HG03139 (cell line): ENCODE data around the gene SAP130.
"Not testable (repeated sequence)": the region's sequence is repeated elsewhere in the genome, so short reads cannot be mapped to it uniquely, and the experiment has no call there.

Source experiments
- ATAC-seq: cut with Tn5 transposase; IDR thresholded peaks from one replicate; pipeline ENCODE4 v1.9.1; 2021; ENCODE audit not compliant: unreplicated experiment

Gene SAP130

DNA sequence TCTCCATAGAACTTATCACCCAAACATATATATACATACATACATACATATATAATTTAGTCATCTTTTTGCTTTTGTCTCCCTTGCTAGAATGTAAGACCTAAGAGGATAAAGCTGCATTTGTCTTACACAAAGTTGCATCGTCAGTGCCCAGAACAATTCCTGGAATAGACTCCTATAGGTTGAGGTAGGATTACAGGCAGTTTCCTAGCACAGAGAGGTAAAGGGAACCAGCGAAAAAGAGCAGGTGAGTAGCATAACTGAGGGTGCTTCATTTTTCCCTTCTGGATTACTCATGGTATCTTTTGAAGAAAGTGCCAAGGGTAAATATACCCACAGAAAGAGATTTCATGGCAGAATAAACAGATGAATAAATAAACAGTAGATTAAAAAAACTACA, 74.0 kb downstream of the SAP130 start:
- no peak for ATAC-seq

- no peak for ATAC-seq
Observed at GRCh38 chr2:127953128-127953718, 74.6 kb downstream of the SAP130 start.

- ATAC-seq: no peak
Observed at GRCh38 chr2:127951026-127951425, 76.8 kb downstream of the SAP130 start.

GRCh38 chr2:127950264-127950663, 77.6 kb downstream of the SAP130 start:
- ATAC-seq: no peak

DNA sequence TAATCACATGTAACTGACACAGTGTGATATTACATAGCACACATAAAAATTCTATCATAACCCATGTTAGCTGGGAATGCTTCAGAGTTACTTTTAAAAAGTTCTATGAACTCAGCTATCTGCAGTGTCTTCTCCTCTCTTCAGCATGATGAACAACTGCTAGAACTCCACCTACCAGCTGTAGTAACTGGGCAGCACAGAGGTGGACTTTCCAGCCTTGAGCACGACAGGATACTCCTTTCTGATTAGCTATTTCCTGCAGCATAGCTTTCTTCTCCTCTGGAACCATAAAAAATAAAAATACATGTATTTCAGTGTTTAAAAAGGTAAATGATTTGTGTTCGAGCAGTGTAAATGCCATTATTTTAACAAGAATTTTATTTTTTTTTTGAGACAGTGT, 82.6 kb downstream of the SAP130 start:
- no peak for ATAC-seq

- no peak for ATAC-seq
Observed at GRCh38 chr2:127943186-127943585, 84.7 kb downstream of the SAP130 start.

DNA sequence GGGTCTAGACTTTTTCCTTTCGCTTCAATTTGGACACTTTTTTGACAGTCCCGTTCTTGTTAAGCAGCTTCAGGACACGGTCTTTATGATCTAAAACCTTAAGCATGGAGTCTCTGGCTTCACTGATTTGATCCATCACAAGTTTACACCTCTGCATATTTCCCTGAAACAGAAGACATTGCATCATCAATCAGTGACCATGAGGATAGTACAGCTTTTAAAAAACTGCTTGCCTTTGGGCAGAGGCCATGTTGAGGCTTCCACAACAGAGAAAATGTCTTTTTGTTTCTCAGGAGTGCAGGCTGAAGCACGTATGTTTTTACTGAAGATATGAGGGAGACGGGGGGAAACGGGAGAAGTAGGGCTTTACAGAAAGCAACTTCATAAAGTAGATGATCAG, 85.9 kb downstream of the SAP130 start:
- no peak for ATAC-seq

GRCh38 chr2:127941461-127941860, 86.4 kb downstream of the SAP130 start:
- no peak for ATAC-seq

- no peak for ATAC-seq
Observed at GRCh38 chr2:127940641-127941040, 87.2 kb downstream of the SAP130 start.

DNA sequence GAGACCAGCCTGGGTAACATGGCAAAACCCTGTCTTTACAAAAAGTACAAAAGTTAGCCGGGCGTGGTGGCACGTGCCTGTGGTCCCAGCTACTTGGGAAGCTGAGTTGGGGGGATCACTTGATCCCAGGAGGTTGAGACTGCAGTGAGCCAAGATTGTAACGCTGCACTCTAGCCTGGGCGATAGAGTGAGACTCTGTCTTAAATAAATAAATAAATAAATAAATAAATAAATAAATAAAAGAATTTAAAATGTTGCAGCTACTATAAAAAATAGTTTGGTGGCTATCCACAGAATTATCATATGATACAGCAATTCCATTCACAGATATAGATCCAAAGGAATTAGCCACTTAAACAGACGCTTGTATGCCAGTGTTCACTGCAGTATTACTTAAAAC, 92.5 kb downstream of the SAP130 start:
- no peak for ATAC-seq

- no peak for ATAC-seq
Observed at GRCh38 chr2:127932199-127932876, 95.5 kb downstream of the SAP130 start.

DNA sequence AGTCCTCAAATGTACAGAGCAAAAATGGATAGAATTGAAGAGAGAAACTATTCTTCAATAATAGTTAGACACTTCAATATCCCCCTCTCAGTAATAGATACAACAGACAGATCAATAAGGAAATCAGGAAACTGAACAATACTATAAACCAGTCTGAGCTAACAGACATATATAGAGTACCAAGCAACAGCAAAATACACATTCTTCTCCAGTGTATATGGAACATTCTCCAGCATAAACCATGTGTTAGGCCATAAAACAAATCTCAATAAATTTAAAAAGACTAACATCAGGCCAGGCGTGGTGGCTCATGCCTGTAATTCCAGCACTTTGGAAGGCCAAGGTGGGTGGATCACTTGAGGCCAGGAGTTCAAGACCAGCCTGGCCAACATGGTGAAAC, 98.4 kb downstream of the SAP130 start:
- no peak for ATAC-seq

- no peak for ATAC-seq
Observed at GRCh38 chr2:127927384-127927783, 100.5 kb downstream of the SAP130 start.

DNA sequence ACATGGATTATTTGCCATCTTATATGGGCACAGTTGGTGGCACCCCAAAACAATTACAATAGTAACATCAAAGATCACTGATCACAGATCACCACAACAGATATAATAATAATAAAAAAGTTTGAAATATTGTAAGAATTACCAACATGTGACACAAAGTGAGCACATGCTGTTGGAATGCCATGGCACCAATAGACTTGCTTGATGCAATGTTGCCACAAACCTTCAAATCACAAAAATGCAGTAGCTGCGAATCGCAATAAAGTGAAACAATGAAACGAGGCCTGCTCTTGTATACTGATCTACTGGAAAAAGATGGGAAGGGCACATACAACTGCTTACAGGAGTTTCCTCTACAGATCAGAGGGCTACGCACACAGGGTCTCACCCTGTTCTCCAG, 109.9 kb downstream of the SAP130 start:
- ATAC-seq: no peak

GRCh38 chr2:127913808-127914457, 113.9 kb downstream of the SAP130 start:
- ATAC-seq: no peak

DNA sequence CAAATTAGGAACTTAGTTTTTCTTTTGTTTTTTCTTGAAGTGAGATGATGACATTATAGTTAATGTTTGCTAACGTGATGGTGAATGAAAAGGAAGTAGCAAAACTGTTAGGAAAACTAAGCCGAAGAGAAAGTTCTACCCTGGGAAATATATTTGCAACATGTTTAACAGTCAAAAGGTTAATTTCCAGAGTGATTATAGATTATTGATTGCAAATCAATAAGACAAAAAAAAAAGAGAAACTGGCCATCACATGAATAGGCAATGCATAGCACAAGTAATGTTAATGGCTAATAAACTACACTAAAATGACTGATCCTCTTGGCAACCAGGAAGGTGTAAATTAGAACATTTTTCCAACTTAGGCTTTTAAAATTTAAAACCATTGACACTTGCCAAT, 116.1 kb downstream of the SAP130 start:
- no peak for ATAC-seq

- ATAC-seq: no peak
Observed at GRCh38 chr2:127910415-127910814, 117.4 kb downstream of the SAP130 start.

GRCh38 chr2:127909019-127909418, 118.8 kb downstream of the SAP130 start:
- ATAC-seq: no peak

DNA sequence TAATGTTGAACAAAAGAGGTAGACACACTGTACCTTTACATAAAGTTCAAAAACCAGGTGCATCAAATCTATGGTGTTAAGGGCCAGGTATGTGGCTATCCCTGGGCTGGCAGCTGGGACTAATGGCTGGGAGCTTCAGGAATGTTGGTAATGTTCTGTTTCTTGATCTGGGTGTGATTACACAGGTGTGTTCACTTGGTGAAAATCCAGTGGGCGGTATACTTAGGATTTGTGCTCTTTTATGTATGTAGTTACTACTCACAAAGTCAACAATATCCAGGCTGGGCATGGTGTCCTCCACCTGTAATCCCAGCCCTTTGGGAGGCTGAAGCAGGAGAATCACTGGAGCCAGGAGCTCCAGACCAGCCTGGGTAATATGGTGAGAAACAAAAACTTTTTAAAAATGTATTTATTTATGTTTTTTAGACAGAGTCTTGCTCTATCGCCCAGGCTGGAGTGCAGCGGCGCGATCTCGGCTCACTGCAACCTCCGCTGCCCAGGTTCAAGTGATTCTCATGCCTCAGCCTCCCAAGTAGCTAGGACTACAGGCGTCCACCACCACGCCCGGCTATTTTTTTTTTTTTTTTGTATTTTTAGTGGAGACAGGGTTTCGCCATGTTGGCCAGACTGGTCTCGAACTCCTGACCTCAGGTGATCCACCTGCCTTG, 120.0 kb downstream of the SAP130 start:
- not testable (repeated sequence) for ATAC-seq

DNA sequence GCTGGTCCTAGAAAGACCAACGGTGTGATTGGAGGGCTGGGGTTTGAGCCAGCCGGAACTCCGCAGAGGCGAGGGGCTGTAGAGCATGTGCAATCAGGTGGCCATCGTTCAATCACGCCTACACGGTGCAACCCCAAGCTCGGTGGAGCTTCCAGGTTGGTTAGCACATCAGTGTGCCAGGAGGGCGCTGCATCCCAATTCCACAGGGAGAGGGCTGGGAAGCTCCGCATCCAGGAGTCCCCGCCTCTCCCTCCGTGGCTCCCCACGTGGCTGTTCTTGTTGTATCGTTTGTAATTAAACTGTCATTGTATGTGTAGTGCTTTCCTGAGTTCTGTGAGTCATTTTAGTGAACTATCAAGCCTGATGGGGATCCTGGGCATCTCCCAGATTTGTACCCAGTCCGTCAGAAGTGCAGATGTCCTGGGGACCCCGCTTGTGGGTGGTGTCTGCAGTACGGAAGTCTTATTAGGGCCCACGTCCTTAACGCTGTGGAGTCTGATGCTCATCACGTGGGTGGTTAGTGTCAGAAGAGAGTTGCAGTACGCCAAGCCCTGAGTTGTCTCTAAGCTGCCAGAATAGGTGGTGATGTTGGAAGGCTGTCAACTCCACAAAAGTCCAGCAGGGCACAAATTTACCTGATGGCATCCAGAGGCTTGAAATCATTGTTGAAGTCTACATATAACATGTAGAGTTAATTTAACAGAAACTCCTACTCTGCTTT, 121.5 kb downstream of the SAP130 start:
- ATAC-seq: no peak

DNA sequence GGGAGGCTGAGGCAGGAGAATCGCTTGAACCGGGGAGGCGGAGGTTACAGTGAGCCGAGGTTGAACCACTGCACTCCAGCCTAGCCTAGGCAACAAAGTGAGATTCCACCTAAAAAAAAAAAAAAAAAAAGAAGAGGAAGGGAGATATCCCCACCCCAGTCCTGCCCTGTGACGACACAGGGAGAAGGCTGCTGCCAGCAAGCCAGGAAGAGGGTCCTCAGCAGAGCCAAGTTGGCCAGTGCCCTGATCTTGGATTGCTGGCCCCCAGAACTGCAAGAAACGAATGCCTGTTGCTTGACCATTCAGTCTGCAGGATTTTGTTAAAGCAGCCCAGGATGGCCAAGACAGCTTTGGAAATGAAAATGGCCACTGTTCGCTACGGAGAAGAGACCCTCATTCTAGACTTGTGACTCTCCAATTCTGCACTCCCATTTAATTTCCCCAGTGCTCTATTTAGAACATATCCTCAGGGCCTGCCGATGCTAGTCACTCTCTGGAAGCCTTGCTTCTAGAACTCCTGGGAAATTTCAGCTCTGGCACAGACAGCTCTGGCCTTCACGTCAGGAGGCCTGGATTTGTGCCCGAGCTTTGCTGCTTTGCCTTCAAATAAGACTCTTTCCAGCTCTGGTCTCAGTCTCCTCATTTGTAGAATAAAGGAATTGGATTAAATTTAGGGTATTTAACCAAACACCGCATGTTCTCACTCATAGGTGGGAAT, 126.4 kb downstream of the SAP130 start:
- no peak for ATAC-seq
